Endothelial cell (in vitro differentiated cells): ENCODE data around the gene MAD1L1. TPM values are rescaled to one million over a fixed set of nuclear protein-coding genes. Genes with fewer than 3 reads are reported as not detected.

Source experiments
- DNase-seq: peaks from one replicate; pipeline ENCODE4 v3.0.0; 2021; ENCODE audit warnings: low spot score
- H3K27ac Mint-ChIP-seq: one replicate; pipeline ENCODE4 v1.8.0; 2021; ENCODE audit warnings: mixed read lengths, inconsistent platforms; ENCODE audit not compliant: unreplicated experiment
- H3K27me3 Mint-ChIP-seq: one replicate; pipeline ENCODE4 v1.8.0; 2021; ENCODE audit warnings: mild to moderate bottlenecking, moderate library complexity, mixed read lengths, inconsistent platforms; ENCODE audit not compliant: unreplicated experiment
- H3K36me3 Mint-ChIP-seq: one replicate; pipeline ENCODE4 v1.8.0; 2021; ENCODE audit warnings: mild to moderate bottlenecking, low read depth, mixed read lengths, inconsistent platforms; ENCODE audit not compliant: unreplicated experiment
- H3K4me1 Mint-ChIP-seq: one replicate; pipeline ENCODE4 v1.8.0; 2021; ENCODE audit warnings: mild to moderate bottlenecking, mixed read lengths, inconsistent platforms; ENCODE audit not compliant: unreplicated experiment
- H3K4me3 Mint-ChIP-seq: one replicate; pipeline ENCODE4 v1.8.0; 2021; ENCODE audit warnings: mild to moderate bottlenecking, mixed read lengths, inconsistent platforms; ENCODE audit not compliant: unreplicated experiment
- H3K9me3 Mint-ChIP-seq: one replicate; pipeline ENCODE4 v1.8.0; 2021; ENCODE audit warnings: mixed read lengths, inconsistent platforms; ENCODE audit not compliant: unreplicated experiment
- CTCF ChIP-seq: fragments of 200-600 bp; sonication (generic); IDR thresholded peaks from one replicate; pipeline ENCODE4 v1.5.0; 2021; ENCODE audit warnings: antibody characterized with exemption; ENCODE audit not compliant: unreplicated experiment
- total RNA-seq: library from RNA; stranded (reverse); fragmentation: NEBNext Ultra II Directional; extraction: Animal tissue kit (Norgen Biotek cat#: 25700); gene quantifications from one replicate; pipeline ENCODE4 v1.2.1, GENCODE V29; 2021; ENCODE audit not compliant: unreplicated experiment

The MAD1L1 gene
- total RNA-seq, 1 donor from 2014 or later = 43.3 TPM

GRCh38 chr7:1949681-1950055, 283.1 kb downstream of the MAD1L1 start:
- H3K9me3 Mint-ChIP-seq = no peaks in the 10 kb centered on the region
- H3K4me3 Mint-ChIP-seq = no peak overlapping the region
- no peak for TF ChIP-seq CTCF
- DNase-seq = no peak
- peaks cover 13% of the 10 kb centered on the region for H3K27me3 Mint-ChIP-seq
- no peaks in the 10 kb centered on the region for H3K4me1 Mint-ChIP-seq
- H3K36me3 Mint-ChIP-seq = no peaks in the 10 kb centered on the region
- H3K27ac Mint-ChIP-seq = no peak overlapping the region

- Mint-ChIP-seq H3K4me1 (peaks cover 3% of the 10 kb centered on the region), H3K9me3 (no peaks in the 10 kb centered on the region), H3K4me3 (no peak overlapping the region), H3K27me3 (peaks cover 13% of the 10 kb centered on the region), H3K36me3 (no peaks in the 10 kb centered on the region), H3K27ac (no peak overlapping the region)
- no peak for TF ChIP-seq CTCF
- DNase-seq = no peak
Measured at GRCh38 chr7:1948887-1949680, 283.7 kb downstream of the MAD1L1 start.

- TF ChIP-seq CTCF = no peak
- no peak overlapping the region for H3K27ac Mint-ChIP-seq
- H3K4me1 Mint-ChIP-seq = peaks cover 10% of the 10 kb centered on the region
- H3K9me3 Mint-ChIP-seq = no peaks in the 10 kb centered on the region
- H3K27me3 Mint-ChIP-seq = peaks cover 18% of the 10 kb centered on the region
- DNase-seq = no peak
- H3K4me3 Mint-ChIP-seq = no peak overlapping the region
- H3K36me3 Mint-ChIP-seq = peaks cover under 1% of the 10 kb centered on the region
Measured at GRCh38 chr7:1948301-1948796, 284.4 kb downstream of the MAD1L1 start.

DNA sequence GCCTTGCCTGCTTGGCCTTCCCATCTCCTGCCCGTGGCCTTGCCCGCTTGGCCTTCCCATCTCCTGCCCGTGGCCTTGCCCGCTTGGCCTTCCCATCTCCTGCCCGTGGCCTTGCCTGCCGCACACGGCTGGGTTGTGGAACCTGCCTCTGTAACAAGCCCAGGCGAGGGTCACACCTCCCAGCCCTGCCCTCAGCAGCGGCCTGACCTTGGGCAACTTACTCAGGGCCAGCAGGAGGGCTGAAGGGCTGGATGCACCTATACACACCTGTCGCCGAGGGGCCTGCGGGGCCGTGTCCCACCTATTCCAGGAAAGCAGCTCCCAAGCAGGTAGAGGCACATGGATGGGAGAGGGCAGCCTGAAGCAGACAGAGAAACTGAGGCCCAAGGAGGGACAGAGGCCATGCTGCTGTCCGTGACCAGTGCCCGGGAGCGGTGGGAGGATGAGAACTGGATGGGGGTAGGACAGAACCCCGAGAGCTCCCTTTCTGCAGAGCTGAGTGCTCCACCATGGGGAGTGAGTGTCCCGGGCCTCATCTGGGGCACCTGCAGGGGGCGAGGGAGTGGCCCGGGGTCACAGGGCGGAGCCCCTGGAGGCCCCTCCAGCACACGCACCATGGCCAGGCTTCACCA, 285.0 kb downstream of the MAD1L1 start:
- no peaks in the 10 kb centered on the region for H3K9me3 Mint-ChIP-seq
- H3K27me3 Mint-ChIP-seq = peaks cover 24% of the 10 kb centered on the region
- TF ChIP-seq CTCF = no peak
- no peak overlapping the region for H3K4me3 Mint-ChIP-seq
- peaks cover 17% of the 10 kb centered on the region for H3K4me1 Mint-ChIP-seq
- no peak overlapping the region for H3K27ac Mint-ChIP-seq
- peaks cover 7% of the 10 kb centered on the region for H3K36me3 Mint-ChIP-seq
- no peak for DNase-seq
